ENCODE results near the gene CARS1. TPM values are rescaled to one million over a fixed set of nuclear protein-coding genes. Genes with fewer than 3 reads are reported as not detected.

The CARS1 gene
- total and polyA plus RNA-seq, 2 experiments from 2014 or later: 72.9 to 95.9 TPM

DNA sequence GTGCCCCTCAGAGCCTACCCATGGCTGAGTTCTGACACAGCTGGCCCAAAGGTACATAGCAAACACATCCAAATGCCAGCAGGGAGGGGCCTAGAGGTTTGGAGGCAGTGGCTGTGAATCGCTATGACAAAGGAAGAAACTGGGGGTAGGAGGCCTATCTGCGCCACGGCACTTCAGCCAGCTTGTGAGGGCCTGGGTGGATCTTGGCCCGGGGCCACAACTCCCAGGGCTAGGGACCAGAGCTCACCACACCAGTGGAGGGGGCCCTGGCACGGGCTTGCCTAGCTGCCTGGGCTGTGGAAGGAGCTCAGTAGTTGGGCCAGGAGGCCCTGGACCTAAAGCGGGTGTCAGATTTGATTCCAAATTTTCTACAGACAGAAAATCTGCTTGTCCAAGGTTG lies 55.7 kb downstream of the CARS1 start:
- H3K27ac ChIP-seq (ENCODE audit: low read depth): no peak overlapping the region

DNA sequence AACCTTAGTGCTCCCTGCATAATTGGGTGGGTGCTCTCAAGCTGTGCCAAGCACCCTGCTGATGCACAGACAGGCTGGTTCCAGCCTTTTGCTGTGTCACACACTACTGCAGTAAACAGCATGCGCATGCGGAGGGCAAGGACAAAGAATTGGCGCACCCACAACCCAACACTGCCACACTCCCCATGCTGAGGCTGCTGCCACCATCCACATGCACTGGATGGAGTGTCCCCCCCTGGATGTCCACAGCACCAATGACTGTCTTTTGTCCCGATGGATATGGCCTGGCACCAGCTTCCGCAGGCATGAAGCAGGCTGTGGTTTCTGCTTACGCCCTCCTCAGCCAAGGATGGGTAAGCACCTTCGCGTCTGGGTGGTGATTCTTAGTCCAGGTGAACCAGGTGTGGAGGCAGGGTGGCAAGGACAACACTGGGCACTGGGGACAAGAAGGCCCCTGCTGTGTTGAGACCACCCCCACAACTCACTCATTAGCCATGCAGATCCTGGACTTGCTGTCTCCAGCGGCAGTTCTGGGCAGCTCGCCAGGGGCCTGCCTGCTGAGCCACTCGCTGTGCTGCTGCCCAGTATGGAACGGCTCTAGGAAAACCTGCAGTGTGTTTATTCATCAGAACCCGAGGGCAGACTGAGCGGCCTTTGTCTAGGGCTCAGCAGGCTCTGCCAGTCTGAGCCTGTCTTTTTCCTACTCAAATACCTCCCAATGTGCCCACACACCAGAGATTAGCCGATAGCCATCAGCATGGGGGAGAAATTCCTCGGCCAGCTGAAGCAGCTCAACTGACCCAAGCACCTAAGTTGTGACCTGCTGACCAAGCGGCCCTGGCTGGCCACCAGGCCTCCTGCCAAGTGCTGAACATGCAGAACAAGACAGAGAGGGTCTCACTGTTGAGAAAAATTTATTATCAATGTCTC lies 56.9 kb downstream of the CARS1 start:
- Histone ChIP-seq H2AFZ (no peak overlapping the region), H3K79me2 (replicated peaks; ENCODE audit: insufficient read depth) (no peaks in the 10 kb centered on the region), H3K4me1 (ENCODE audit: insufficient read depth) (no peaks in the 10 kb centered on the region; the same call in 1 of the 2 replicates), H3K4me2 (no peak overlapping the region), H3K4me3 (no peak overlapping the region), H4K20me1 (replicated peaks; ENCODE audit: insufficient read depth) (no peaks in the 10 kb centered on the region; the same call in 1 of the 2 replicates), H3K27me3 (ENCODE audit: insufficient read depth) (no peaks in the 10 kb centered on the region), H3K36me3 (ENCODE audit: insufficient read depth) (peaks cover 17% of the 10 kb centered on the region), H3K27ac (ENCODE audit: low read depth) (no peak overlapping the region), H3F3A (replicated peaks; ENCODE audit: low read depth) (0 out of 2 replicates have a peak, but pooled peaks cover 10% of the 10 kb centered on the region), H3K9me2 (ENCODE audit: insufficient read depth) (no peaks in the 10 kb centered on the region)
- Mint-ChIP-seq H3K9me3 (no peaks in the 10 kb centered on the region), H3K4me1 (peaks cover 3% of the 10 kb centered on the region; the same call in 2 of the 3 replicates), H3K27me3 (ENCODE audit: insufficient read depth, low read depth, poor library complexity) (peaks cover 5% of the 10 kb centered on the region), H3K27ac (peak overlapping the region; percentile 55), H3K36me3 (ENCODE audit: low read depth) (peaks cover 54% of the 10 kb centered on the region), H3K4me3 (no peak overlapping the region)
- DNase-seq (ENCODE audit: low spot score): no peak
- TF ChIP-seq ZNF114 (CRISPR knock-in tag; IDR thresholded peaks at IDR 0.05) (no peak), CREB1 (CRISPR knock-in tag; IDR thresholded peaks at IDR 0.05; ENCODE audit: low read depth) (no peak), POLR2AphosphoS5 (IDR thresholded peaks at IDR 0.05; ENCODE audit: low read depth) (0 out of 2 replicates have a peak, but pooled peaks have one; percentile 10)
- ATAC-seq: peak; percentile 21; the same call in 2 of the 3 replicates

More for the DNA sequence above, 55.7 kb downstream of the CARS1 start:
- no peak for ATAC-seq
- Mint-ChIP-seq H3K9me3 (no peaks in the 10 kb centered on the region), H3K27ac (no peak overlapping the region), H3K4me1 (peaks cover 3% of the 10 kb centered on the region; the same call in 2 of the 3 replicates), H3K36me3 (ENCODE audit: low read depth) (peaks cover 63% of the 10 kb centered on the region), H3K4me3 (no peak overlapping the region), H3K27me3 (ENCODE audit: insufficient read depth, low read depth, poor library complexity) (peaks cover 5% of the 10 kb centered on the region)
- Histone ChIP-seq H2AFZ (no peak overlapping the region), H3K4me2 (no peak overlapping the region), H3F3A (replicated peaks; ENCODE audit: low read depth) (0 out of 2 replicates have a peak, but pooled peaks cover 9% of the 10 kb centered on the region), H3K27me3 (ENCODE audit: insufficient read depth) (no peaks in the 10 kb centered on the region), H3K79me2 (replicated peaks; ENCODE audit: insufficient read depth) (no peaks in the 10 kb centered on the region), H4K20me1 (replicated peaks; ENCODE audit: insufficient read depth) (no peaks in the 10 kb centered on the region; the same call in 1 of the 2 replicates), H3K36me3 (ENCODE audit: insufficient read depth) (peaks cover 21% of the 10 kb centered on the region), H3K4me1 (ENCODE audit: insufficient read depth) (no peaks in the 10 kb centered on the region; the same call in 1 of the 2 replicates), H3K9me2 (ENCODE audit: insufficient read depth) (no peaks in the 10 kb centered on the region), H3K4me3 (no peak overlapping the region)
- DNase-seq (ENCODE audit: low spot score): no peak
- TF ChIP-seq ZNF331 (CRISPR knock-in tag; IDR thresholded peaks at IDR 0.05; ENCODE audit: low read depth) (no peak), ZNF114 (CRISPR knock-in tag; IDR thresholded peaks at IDR 0.05) (no peak)

GRCh38 chr11:2999464-2999998 lies 57.7 kb downstream of the CARS1 start:
- H3K9me3 Mint-ChIP-seq: no peaks in the 10 kb centered on the region
- H3K27ac Mint-ChIP-seq: no peak overlapping the region
- 0 out of 2 replicates have a peak, but pooled peaks cover 10% of the 10 kb centered on the region for H3F3A ChIP-seq (replicated peaks; ENCODE audit: low read depth)
- no peaks in the 10 kb centered on the region; the same call in 1 of the 2 replicates for H3K4me1 ChIP-seq (ENCODE audit: insufficient read depth)
- TF ChIP-seq ZNF331 (CRISPR knock-in tag; IDR thresholded peaks at IDR 0.05; ENCODE audit: low read depth) (peak; percentile 72), CREB1 (CRISPR knock-in tag; IDR thresholded peaks at IDR 0.05; ENCODE audit: low read depth) (no peak)
- no peak overlapping the region for H3K4me3 Mint-ChIP-seq
- H3K36me3 Mint-ChIP-seq (ENCODE audit: low read depth): peaks cover 49% of the 10 kb centered on the region
- no peak overlapping the region for H3K4me3 ChIP-seq
- H3K27me3 Mint-ChIP-seq (ENCODE audit: insufficient read depth, low read depth, poor library complexity): peaks cover 5% of the 10 kb centered on the region
- no peak overlapping the region for H2AFZ ChIP-seq
- DNase-seq (ENCODE audit: low spot score) (no peak), ATAC-seq (no peak)
- no peaks in the 10 kb centered on the region for H3K79me2 ChIP-seq (replicated peaks; ENCODE audit: insufficient read depth)
- no peaks in the 10 kb centered on the region for H3K27me3 ChIP-seq (ENCODE audit: insufficient read depth)
- peaks cover 16% of the 10 kb centered on the region for H3K36me3 ChIP-seq (ENCODE audit: insufficient read depth)
- no peaks in the 10 kb centered on the region for H3K9me2 ChIP-seq (ENCODE audit: insufficient read depth)
- no peak overlapping the region for H3K27ac ChIP-seq (ENCODE audit: low read depth)
- peaks cover 3% of the 10 kb centered on the region; the same call in 2 of the 3 replicates for H3K4me1 Mint-ChIP-seq
- no peak overlapping the region for H3K4me2 ChIP-seq
- H4K20me1 ChIP-seq (replicated peaks; ENCODE audit: insufficient read depth): no peaks in the 10 kb centered on the region; the same call in 1 of the 2 replicates

All from GM23338 (cell line).